DMS53 treated with DMSO at 0.1 percent for 48 hours (cell line): ENCODE measurements around the gene COG8.
"Not testable (repeated sequence)": the region's sequence is repeated elsewhere in the genome, so short reads cannot be mapped to it uniquely, and the experiment has no call there.

ENCODE experiments used
- DNase-seq: peaks from one replicate; lab custom pipeline; 2025; ENCODE audit not compliant: unreplicated experiment; lab: John Stamatoyannopoulos, UW

Gene COG8

DNA sequence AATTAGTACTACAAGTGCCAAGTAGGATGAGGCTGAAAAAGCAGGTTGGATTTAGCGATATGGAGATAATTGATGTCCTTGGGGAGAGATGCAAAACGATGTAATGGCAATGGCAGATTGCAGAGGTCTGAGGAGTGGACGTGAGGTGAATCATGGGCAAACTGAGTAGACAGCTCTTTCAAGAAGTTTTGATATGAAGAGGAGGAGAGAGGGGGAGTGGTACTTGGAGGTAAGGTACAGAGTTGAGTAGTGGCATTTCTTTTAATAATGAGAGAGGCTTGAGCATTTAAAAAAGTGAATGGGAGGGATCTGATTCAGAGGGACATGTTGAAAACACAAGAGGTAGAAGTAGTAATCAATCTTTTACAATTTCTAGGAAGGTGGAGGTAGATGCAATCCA is 46.0 kb downstream of the COG8 start:
- DNase-seq = no peak

GRCh38 chr16:69291657-69292056 is 47.7 kb downstream of the COG8 start:
- not testable (repeated sequence) for DNase-seq

DNA sequence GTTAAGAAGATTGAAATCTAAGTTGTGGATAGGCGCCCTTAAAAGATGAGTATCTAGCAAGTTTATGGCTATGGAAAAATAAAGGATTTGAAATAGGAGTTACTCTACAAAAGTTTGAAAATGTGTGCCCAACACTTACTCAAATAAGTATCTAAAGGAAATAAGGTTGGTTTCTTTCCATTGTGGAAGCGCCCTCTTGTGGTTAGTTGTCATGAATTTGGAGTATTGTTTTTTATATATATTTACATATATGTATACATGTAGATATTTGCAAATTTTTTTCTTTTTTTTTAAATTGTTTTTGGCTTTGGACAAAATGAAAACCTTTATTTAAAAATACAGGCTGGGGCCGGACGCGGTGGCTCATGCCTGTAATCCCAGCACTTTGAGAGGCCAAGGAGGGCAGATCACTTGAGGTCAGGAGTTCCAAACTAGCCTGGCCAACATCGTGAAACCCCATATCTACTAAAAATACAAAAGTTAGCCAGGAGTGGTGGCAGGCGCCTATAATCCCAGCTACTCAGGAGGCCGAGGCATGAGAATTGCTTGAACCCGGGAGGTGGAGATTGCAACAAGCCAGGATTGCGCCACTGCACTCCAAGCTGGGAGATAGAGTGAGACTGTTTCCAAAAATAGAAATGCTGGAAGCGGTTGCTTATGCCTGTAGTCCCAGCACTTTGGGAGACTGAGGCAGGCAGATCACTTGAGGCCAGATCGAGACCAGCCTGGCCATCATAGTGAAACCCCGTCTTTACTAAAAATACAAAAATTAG is 52.2 kb downstream of the COG8 start:
- DNase-seq = peak; percentile 10

- no peak for DNase-seq
These were observed 54.1 kb downstream of the COG8 start for GRCh38 chr16:69285240-69285639.

DNA sequence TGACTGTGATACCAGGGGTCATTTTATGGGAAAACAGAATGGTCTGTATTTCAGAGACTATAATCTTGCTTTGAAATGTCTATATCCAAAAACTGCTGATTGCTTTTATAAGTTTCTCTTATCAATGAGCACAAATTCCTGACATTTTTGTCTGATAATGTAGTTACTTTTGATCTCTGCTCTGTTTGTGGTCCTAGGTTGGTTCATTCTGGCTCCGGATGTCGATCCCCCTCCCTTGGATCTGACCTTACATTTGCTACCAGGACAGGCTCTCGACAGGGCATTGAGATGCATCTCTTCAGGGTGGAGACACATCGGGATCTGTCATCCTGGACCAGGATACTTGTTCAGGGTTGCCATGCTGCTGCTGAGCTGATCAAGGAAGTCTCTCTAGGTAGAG is 55.5 kb downstream of the COG8 start:
- DNase-seq = no peak

DNA sequence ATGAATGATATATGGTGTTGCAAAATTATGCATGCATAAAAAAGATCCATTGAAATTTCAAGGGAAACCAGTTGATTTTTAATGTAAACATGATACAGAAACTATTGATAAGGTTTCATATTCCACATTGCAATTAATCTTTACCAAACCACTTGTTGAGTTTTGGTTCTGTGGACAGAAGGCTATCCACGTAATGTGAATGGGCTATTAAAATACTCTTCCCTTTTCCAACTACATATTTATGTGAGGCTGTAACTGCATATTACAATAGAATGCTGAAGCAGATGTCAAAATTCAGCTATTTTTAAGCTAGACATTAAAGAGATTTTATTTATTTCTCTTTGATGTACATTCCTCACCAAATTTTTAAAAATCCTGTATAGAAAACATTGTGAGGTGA is 62.0 kb downstream of the COG8 start:
- DNase-seq = no peak
